Duodenal mucosa (tissue), 2 donors: ENCODE measurements around the gene PSEN2.
"Not testable (repeated sequence)": the region's sequence is repeated elsewhere in the genome, so short reads cannot be mapped to it uniquely, and the experiment has no call there.

Experiments
- H3K27ac ChIP-seq: one replicate; pipeline ENCODE4 v1.7.0; 2013; ENCODE audit warnings: low read depth, low read length
- H3K27me3 ChIP-seq, 2 donors: one replicate each; pipeline ENCODE4 v1.7.0; 2013; ENCODE audit warnings: low read length in 2 of 2, control low read depth in 1 of 2; ENCODE audit not compliant: insufficient read depth in 2 of 2, control insufficient read depth in 1 of 2
- H3K36me3 ChIP-seq, 2 donors: one replicate each; pipeline ENCODE4 v1.7.0; 2013; ENCODE audit warnings: low read length in 2 of 2, control low read depth in 1 of 2; ENCODE audit not compliant: insufficient read depth in 2 of 2, control insufficient read depth in 1 of 2
- H3K4me1 ChIP-seq, 2 donors: one replicate each; pipeline ENCODE4 v1.7.0; 2013; ENCODE audit warnings: low read length in 2 of 2, control low read depth in 1 of 2; ENCODE audit not compliant: insufficient read depth in 2 of 2, control insufficient read depth in 1 of 2
- H3K4me3 ChIP-seq, 2 donors: one replicate each; pipeline ENCODE4 v1.7.0; 2013; ENCODE audit warnings: low read length in 2 of 2, low read depth in 1 of 2
- H3K9ac ChIP-seq, 2 donors: one replicate each; pipeline ENCODE4 v1.7.0; 2013; ENCODE audit warnings: low read length in 2 of 2, low read depth in 1 of 2
- H3K9me3 ChIP-seq, 2 donors: one replicate each; pipeline ENCODE4 v1.7.0; 2013; ENCODE audit warnings: low read length in 2 of 2, control low read depth in 1 of 2; ENCODE audit not compliant: control insufficient read depth in 1 of 2

The PSEN2 gene

DNA sequence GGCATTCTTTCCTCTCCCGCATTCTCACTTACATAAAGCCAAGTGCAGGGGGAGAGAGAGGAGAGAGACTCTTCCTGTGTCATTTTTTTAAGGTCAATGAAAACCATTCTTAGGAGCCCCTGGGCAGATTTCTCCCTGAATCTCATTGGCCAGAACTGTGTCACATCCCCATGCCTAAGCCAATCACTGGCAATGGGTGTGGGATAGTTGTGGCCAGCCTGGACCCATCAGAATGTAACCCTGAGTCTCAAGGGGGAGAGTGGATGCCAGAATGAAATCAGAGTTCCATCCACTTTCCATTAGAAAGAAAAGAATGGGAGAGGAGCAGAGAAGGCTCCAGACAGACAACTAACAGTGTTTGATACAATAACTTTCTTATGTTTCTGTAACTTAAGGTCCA, 38.5 kb downstream of the PSEN2 start:
- Histone ChIP-seq H3K36me3 (no peaks in the 10 kb centered on the region), H3K9ac (no peak overlapping the region), H3K4me1 (peaks cover 0 to 4% of the 10 kb centered on the region in 2 donors), H3K27ac (no peak overlapping the region), H3K27me3 (no peaks in the 10 kb centered on the region), H3K9me3 (no peaks in the 10 kb centered on the region), H3K4me3 (no peak overlapping the region)

DNA sequence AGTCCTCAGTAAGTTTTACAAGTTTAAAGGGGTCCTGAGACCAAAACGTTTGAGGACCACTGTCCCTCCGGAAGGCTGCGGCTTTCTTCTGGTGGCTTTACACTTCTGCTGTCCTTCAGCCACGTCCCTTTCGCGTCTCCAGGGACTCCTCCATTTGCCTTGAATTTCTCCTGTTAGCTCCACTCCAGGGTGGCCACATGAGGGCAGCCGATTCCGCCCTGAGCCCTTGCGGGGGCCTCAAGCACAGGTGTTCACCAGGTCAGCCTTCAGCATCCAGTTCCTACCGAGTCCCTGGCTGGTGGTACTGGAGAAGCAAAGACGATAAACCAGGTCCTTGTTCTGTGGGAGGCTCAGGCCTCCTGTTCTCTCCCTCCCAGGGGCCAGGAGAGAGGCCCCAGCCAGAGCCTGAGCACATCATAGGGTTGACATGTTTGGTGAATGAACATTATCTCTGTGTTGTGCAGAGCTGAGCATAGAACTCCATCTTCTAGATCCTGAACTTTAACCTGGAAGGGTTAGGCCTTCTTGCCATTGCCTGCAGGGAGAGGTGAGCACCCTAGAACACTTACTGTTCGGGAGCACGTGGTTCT, 42.3 kb downstream of the PSEN2 start:
- Histone ChIP-seq H3K27ac (no peak overlapping the region), H3K4me3 (no peak overlapping the region), H3K4me1 (peaks cover 9 to 10% of the 10 kb centered on the region in 2 donors), H3K36me3 (no peaks in the 10 kb centered on the region), H3K27me3 (no peaks in the 10 kb centered on the region), H3K9ac (no peak overlapping the region), H3K9me3 (no peaks in the 10 kb centered on the region)

DNA sequence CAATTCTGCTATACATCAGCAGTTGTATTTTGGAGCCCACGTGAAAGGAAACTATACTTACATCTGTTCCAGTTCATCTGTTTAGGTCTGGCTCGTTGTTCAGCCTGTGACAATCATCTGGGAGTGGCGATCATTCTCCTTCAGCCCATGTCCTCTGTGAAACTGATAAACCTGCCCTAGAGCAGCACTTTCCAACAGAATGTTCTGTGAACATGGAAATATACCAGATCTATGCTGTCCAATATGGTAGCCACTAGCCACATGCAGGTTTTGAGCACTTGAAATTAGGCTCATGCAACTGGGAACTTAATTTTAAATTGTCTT, 45.2 kb downstream of the PSEN2 start:
- H3K27me3 ChIP-seq, result no peaks in the 10 kb centered on the region
- H3K4me3 ChIP-seq, result no peak overlapping the region
- H3K4me1 ChIP-seq, result peaks cover 9 to 10% of the 10 kb centered on the region in 2 donors
- no peak overlapping the region for H3K9ac ChIP-seq
- no peaks in the 10 kb centered on the region for H3K9me3 ChIP-seq
- no peak overlapping the region for H3K27ac ChIP-seq
- no peaks in the 10 kb centered on the region for H3K36me3 ChIP-seq

DNA sequence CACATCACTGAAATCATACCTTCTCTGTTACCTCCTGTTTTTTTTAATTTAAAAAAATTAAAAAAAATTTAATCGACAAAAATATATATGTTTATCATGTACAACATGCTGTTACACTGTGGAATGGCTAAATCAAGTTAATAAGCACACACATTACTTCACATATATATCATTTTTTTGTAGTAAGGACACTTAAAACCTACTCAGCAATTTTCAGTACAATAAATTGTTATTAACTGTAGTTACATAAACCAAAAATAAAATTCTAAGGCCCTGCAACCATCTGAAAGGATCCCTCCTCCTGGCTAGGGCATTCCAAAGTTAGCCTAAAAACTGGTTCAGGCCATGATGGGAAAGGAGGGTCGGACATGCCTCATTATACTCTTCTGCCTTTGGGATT, 46.1 kb downstream of the PSEN2 start:
- Histone ChIP-seq H3K36me3 (no peaks in the 10 kb centered on the region), H3K4me1 (peaks cover 9 to 10% of the 10 kb centered on the region in 2 donors), H3K27ac (no peak overlapping the region), H3K4me3 (no peak overlapping the region), H3K9ac (no peak overlapping the region), H3K9me3 (no peaks in the 10 kb centered on the region), H3K27me3 (no peaks in the 10 kb centered on the region)

- H3K4me1 ChIP-seq, result peaks cover 5 to 10% of the 10 kb centered on the region in 2 donors
- H3K27ac ChIP-seq, result no peak overlapping the region
- H3K27me3 ChIP-seq, result no peaks in the 10 kb centered on the region
- no peak overlapping the region for H3K4me3 ChIP-seq
- no peak overlapping the region for H3K9ac ChIP-seq
- H3K9me3 ChIP-seq, result no peaks in the 10 kb centered on the region
- H3K36me3 ChIP-seq, result no peaks in the 10 kb centered on the region
Measured at GRCh38 chr1:226919587-226919986, 49.2 kb downstream of the PSEN2 start.

DNA sequence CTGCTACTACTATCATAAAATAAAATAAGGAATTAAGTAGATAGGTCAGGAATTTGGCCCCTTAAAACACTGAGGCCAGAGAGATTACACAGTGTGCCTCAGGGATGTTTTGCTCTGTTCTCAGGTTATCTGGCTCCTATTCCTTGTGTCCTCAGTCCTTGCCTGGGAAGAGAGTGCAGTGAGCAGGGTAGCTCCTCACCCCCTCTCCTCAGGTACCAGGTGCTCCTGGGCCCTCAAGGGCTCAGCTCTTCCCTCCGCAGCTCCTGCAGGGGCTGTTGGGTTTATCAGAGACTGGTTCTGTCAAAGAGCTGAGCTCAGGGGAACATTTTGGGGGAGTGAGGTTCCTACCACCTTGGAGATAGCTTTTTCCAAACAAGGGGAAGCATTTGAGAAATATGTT, 49.6 kb downstream of the PSEN2 start:
- Histone ChIP-seq H3K4me1 (peaks cover 5 to 6% of the 10 kb centered on the region in 2 donors), H3K27ac (no peak overlapping the region), H3K9ac (no peak overlapping the region), H3K36me3 (no peaks in the 10 kb centered on the region), H3K4me3 (no peak overlapping the region), H3K9me3 (no peaks in the 10 kb centered on the region), H3K27me3 (no peaks in the 10 kb centered on the region)

GRCh38 chr1:226920446-226920894, 50.1 kb downstream of the PSEN2 start:
- no peak overlapping the region for H3K27ac ChIP-seq
- no peak overlapping the region for H3K9ac ChIP-seq
- no peaks in the 10 kb centered on the region for H3K9me3 ChIP-seq
- H3K27me3 ChIP-seq, result no peaks in the 10 kb centered on the region
- peaks cover under 1 to 1% of the 10 kb centered on the region in 2 donors for H3K4me1 ChIP-seq
- H3K4me3 ChIP-seq, result no peak overlapping the region
- H3K36me3 ChIP-seq, result no peaks in the 10 kb centered on the region

GRCh38 chr1:226921504-226921903, 51.1 kb downstream of the PSEN2 start:
- Histone ChIP-seq H3K27ac (no peak overlapping the region), H3K9me3 (no peaks in the 10 kb centered on the region), H3K27me3 (no peaks in the 10 kb centered on the region), H3K4me1 (no peaks in the 10 kb centered on the region), H3K36me3 (no peaks in the 10 kb centered on the region), H3K9ac (no peak overlapping the region), H3K4me3 (no peak overlapping the region)

GRCh38 chr1:226929260-226930111, 59.1 kb downstream of the PSEN2 start:
- not testable (repeated sequence) for H3K27ac ChIP-seq, H3K9ac ChIP-seq, H3K4me3 ChIP-seq, H3K27me3 ChIP-seq, H3K36me3 ChIP-seq, H3K9me3 ChIP-seq, H3K4me1 ChIP-seq

DNA sequence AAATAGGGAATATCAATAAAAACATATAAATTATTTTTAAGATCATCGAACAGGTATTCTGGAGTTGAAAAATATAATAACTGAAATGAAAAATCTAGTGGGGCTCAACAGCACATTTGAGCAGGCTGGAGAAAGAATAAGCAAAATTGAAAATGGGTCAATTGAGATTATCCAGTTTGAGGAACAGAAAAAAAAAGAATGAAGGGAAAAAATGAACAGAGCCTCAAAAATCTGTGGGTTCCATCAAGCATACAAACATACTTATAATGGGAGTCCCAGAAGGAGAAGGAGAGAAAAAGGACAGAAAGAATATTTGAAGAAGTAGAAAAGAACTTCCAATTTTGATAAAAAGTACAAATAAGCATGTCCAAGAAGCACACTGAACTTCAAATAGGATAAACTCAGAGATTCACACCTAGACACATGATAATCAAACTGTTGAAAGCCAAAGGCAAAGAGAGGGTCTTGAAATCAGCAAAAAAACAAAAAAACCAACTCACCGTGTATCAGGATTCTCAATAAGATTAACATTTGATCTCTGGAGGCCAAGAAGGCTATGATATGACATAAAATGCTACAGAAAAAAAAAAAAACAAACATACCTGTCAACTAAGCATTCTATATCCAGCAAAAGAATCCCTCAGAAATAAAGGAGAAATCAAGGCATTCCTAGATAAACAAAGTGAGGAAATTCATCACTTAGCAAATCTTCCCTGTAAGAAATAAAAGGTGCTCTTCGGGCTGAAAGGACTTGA, 64.2 kb downstream of the PSEN2 start:
- Histone ChIP-seq H3K36me3 (no peaks in the 10 kb centered on the region), H3K9me3 (peaks cover 8 to 14% of the 10 kb centered on the region in 2 donors), H3K9ac (no peak overlapping the region), H3K27ac (no peak overlapping the region), H3K4me3 (no peak overlapping the region), H3K27me3 (no peaks in the 10 kb centered on the region), H3K4me1 (peaks cover 7 to 13% of the 10 kb centered on the region in 2 donors)
